ENCODE data around the gene FAM221B. TPM values are rescaled to one million over a fixed set of nuclear protein-coding genes. Genes with fewer than 3 reads are reported as not detected.

The FAM221B gene
- total and polyA plus RNA-seq, 9 of the 15 experiments (the other 6 are each of a cell fraction or from before 2014, with no cell fraction given): 0.01 TPM; not detected in 8

- no peak for TF ChIP-seq GTF3C2 (IDR thresholded peaks at IDR 0.05; ENCODE audit: borderline replicate concordance, extremely low read depth, insufficient read length)
- TF ChIP-seq ZNF584 (CRISPR knock-in tag; IDR thresholded peaks at IDR 0.05; ENCODE audit: low read depth): no peak
- no peak for TF ChIP-seq FOXA1 (IDR thresholded peaks at IDR 0.05; ENCODE audit: borderline replicate concordance)
- TF ChIP-seq ARID3B (CRISPR knock-in tag; IDR thresholded peaks at IDR 0.05; ENCODE audit: borderline replicate concordance): no peak
- TF ChIP-seq RUNX1 (IDR thresholded peaks at IDR 0.05; ENCODE audit: low read depth): no peak
- TF ChIP-seq MAZ (CRISPR knock-in tag; conservative IDR thresholded peaks at IDR 0.05 in 1 of 2, IDR thresholded peaks at IDR 0.05 in 1 of 2): no peak
- no peak for TF ChIP-seq MXI1 (IDR thresholded peaks at IDR 0.05; ENCODE audit: low read depth, low read length)
- no peak for TF ChIP-seq ZBTB1 (CRISPR knock-in tag; IDR thresholded peaks at IDR 0.05; ENCODE audit: borderline replicate concordance, low read depth)
- 0 out of 2 replicates have a peak, but pooled peaks have one; percentile 2 for TF ChIP-seq ETV5 (CRISPR knock-in tag; IDR thresholded peaks at IDR 0.05; ENCODE audit: low read depth)
- no peak for TF ChIP-seq SMARCC2 (IDR thresholded peaks at IDR 0.05; ENCODE audit: low read depth)
- TF ChIP-seq NRF1 (conservative IDR thresholded peaks at IDR 0.05 in 1 of 2, IDR thresholded peaks at IDR 0.05 in 1 of 2): peak; percentile 78 to 82
- TF ChIP-seq RFX5 (IDR thresholded peaks at IDR 0.05; ENCODE audit: low read depth, low read length): no peak
- TF ChIP-seq TAF7 (tag; IDR thresholded peaks at IDR 0.05): no peak
- 0 out of 2 replicates have a peak, but pooled peaks have one; percentile 32 for TF ChIP-seq ELF2 (CRISPR knock-in tag; IDR thresholded peaks at IDR 0.05)
- TF ChIP-seq USF2 (CRISPR knock-in tag; IDR thresholded peaks at IDR 0.05): no peak
- TF ChIP-seq COPS2 (conservative IDR thresholded peaks at IDR 0.05): no peak
- TF ChIP-seq ZNF274 (IDR thresholded peaks at IDR 0.05; ENCODE audit: borderline replicate concordance, low read depth, low read length): no peak
- no peak for TF ChIP-seq BCOR (IDR thresholded peaks at IDR 0.05)
- no peak for TF ChIP-seq TBL1XR1 (IDR thresholded peaks at IDR 0.05; ENCODE audit: low read length in 2 of 2)
- no peak for TF ChIP-seq DMBX1 (CRISPR knock-in tag; IDR thresholded peaks at IDR 0.05; ENCODE audit: borderline replicate concordance)
- no peak for TF ChIP-seq KHSRP (IDR thresholded peaks at IDR 0.05)
- no peak for TF ChIP-seq POLR3A (IDR thresholded peaks at IDR 0.05; ENCODE audit: borderline replicate concordance, extremely low read depth, insufficient read depth, insufficient read length)
- no peak for TF ChIP-seq PYGO2 (tag; IDR thresholded peaks at IDR 0.05)
Observed at GRCh38 chr9:35814106-35814840, 14.3 kb downstream of the FAM221B start (continued).

Measured in K562 (cell line).